Skeletal muscle tissue (tissue), 4 donors: Measurements from ENCODE around the gene ZYX. TPM values are rescaled to one million over a fixed set of nuclear protein-coding genes. Genes with fewer than 3 reads are reported as not detected.
"Not testable (repeated sequence)": the region's sequence is repeated elsewhere in the genome, so short reads cannot be mapped to it uniquely, and the experiment has no call there.

ENCODE experiments used
- H3K27ac ChIP-seq: one replicate; pipeline ENCODE4 v1.7.0; 2013; ENCODE audit warnings: mild to moderate bottlenecking, low read depth, low read length, inconsistent platforms
- H3K27me3 ChIP-seq, 3 donors: one replicate each; pipeline ENCODE4 v1.7.0; 2013; ENCODE audit warnings: low read length in 3 of 3; ENCODE audit not compliant: control insufficient read depth in 3 of 3, insufficient read depth in 3 of 3
- H3K36me3 ChIP-seq, 3 donors: one replicate each; pipeline ENCODE4 v1.7.0; 2013; ENCODE audit warnings: low read length in 3 of 3; ENCODE audit not compliant: control insufficient read depth in 3 of 3, insufficient read depth in 3 of 3
- H3K4me1 ChIP-seq, 3 donors: one replicate each; pipeline ENCODE4 v1.7.0; 2013; ENCODE audit warnings: low read length in 3 of 3, mild to moderate bottlenecking in 3 of 3; ENCODE audit not compliant: control insufficient read depth in 3 of 3, insufficient read depth in 3 of 3
- H3K4me3 ChIP-seq, 3 donors: one replicate each; pipeline ENCODE4 v1.7.0; 2013; ENCODE audit warnings: low read length in 3 of 3
- H3K9ac ChIP-seq, 3 donors: one replicate each; pipeline ENCODE4 v1.7.0; 2013; ENCODE audit warnings: low read length in 3 of 3, mild to moderate bottlenecking in 3 of 3, moderate library complexity in 2 of 3, low read depth in 1 of 3
- H3K9me3 ChIP-seq, 3 donors: one replicate each; pipeline ENCODE4 v1.7.0; 2013; ENCODE audit warnings: low read length in 3 of 3; ENCODE audit not compliant: control insufficient read depth in 3 of 3
- total RNA-seq: library from RNA; depleted of rRNA; stranded (reverse); fragments of >200 nt; gene quantifications from one replicate; pipeline ENCODE4 v1.2.3, GENCODE V29; 2014
- donor health status: Osteomylitis.

The ZYX gene
- total RNA-seq, 1 donor from 2014 or later = 17.7 TPM

- Histone ChIP-seq H3K4me3 (no peak overlapping the region), H3K9ac (no peak overlapping the region), H3K27me3 (peaks cover 0 to 5% (median 0%) of the 10 kb centered on the region in 3 donors), H3K27ac (no peak overlapping the region), H3K4me1 (peaks cover 3 to 8% (median 7%) of the 10 kb centered on the region in 3 donors), H3K36me3 (no peaks in the 10 kb centered on the region), H3K9me3 (no peaks in the 10 kb centered on the region)
Measured at GRCh38 chr7:143407287-143408251, 26.4 kb downstream of the ZYX start.

GRCh38 chr7:143408252-143408685 is 27.1 kb downstream of the ZYX start:
- no peaks in the 10 kb centered on the region for H3K36me3 ChIP-seq
- H3K9ac ChIP-seq = no peak overlapping the region
- peaks cover 3 to 8% (median 7%) of the 10 kb centered on the region in 3 donors for H3K4me1 ChIP-seq
- peaks cover 0 to 5% (median 0%) of the 10 kb centered on the region in 3 donors for H3K27me3 ChIP-seq
- no peak overlapping the region for H3K4me3 ChIP-seq
- no peaks in the 10 kb centered on the region for H3K9me3 ChIP-seq
- H3K27ac ChIP-seq = no peak overlapping the region

GRCh38 chr7:143408686-143409561 is 27.8 kb downstream of the ZYX start, which contains the start of gene EPHA1:
Gene EPHA1 (minus strand): TSS chr7:143408856. CDS start chr7:143408805, 51 bp downstream.
- no peak within 1 kb of the TSS for H3K27ac ChIP-seq
- H3K4me3 ChIP-seq = no peak within 1 kb of the TSS
- H3K27me3 ChIP-seq = peaks cover 0 to 5% (median 0%) of the 10 kb centered on the region in 3 donors
- peaks cover 3 to 8% (median 7%) of the 10 kb centered on the region in 3 donors for H3K4me1 ChIP-seq
- H3K9me3 ChIP-seq = no peaks in the 10 kb centered on the region
- no peaks in the 10 kb centered on the region for H3K36me3 ChIP-seq
- H3K9ac ChIP-seq = no peak within 1 kb of the TSS

GRCh38 chr7:143410521-143411004 is 29.4 kb downstream of the ZYX start:
- H3K4me1 ChIP-seq = peaks cover 3 to 7% (median 6%) of the 10 kb centered on the region in 3 donors
- no peak overlapping the region for H3K27ac ChIP-seq
- peaks cover 0 to 5% (median 0%) of the 10 kb centered on the region in 3 donors for H3K27me3 ChIP-seq
- no peak overlapping the region for H3K4me3 ChIP-seq
- no peaks in the 10 kb centered on the region for H3K9me3 ChIP-seq
- H3K36me3 ChIP-seq = no peaks in the 10 kb centered on the region
- H3K9ac ChIP-seq = no peak overlapping the region

- Histone ChIP-seq H3K4me3 (no peak overlapping the region), H3K9me3 (no peaks in the 10 kb centered on the region), H3K4me1 (peaks cover 3 to 7% (median 6%) of the 10 kb centered on the region in 3 donors), H3K27me3 (peaks cover 0 to 5% (median 0%) of the 10 kb centered on the region in 3 donors), H3K27ac (no peak overlapping the region), H3K36me3 (no peaks in the 10 kb centered on the region), H3K9ac (no peak overlapping the region)
Measured at GRCh38 chr7:143411976-143412708, 31.0 kb downstream of the ZYX start.

GRCh38 chr7:143413123-143413522 is 32.0 kb downstream of the ZYX start:
- peaks cover 3 to 6% (median 3%) of the 10 kb centered on the region in 3 donors for H3K4me1 ChIP-seq

GRCh38 chr7:143415209-143415608 is 34.1 kb downstream of the ZYX start:
- not testable (repeated sequence) for H3K27ac ChIP-seq, H3K36me3 ChIP-seq, H3K27me3 ChIP-seq, H3K4me3 ChIP-seq, H3K9ac ChIP-seq, H3K4me1 ChIP-seq, H3K9me3 ChIP-seq

More at GRCh38 chr7:143413123-143413522, 32.0 kb downstream of the ZYX start:
- H3K27ac ChIP-seq = no peak overlapping the region
- no peaks in the 10 kb centered on the region for H3K9me3 ChIP-seq
- peaks cover 0 to 5% (median 0%) of the 10 kb centered on the region in 3 donors for H3K27me3 ChIP-seq
- H3K9ac ChIP-seq = no peak overlapping the region
- no peak overlapping the region for H3K4me3 ChIP-seq
- H3K36me3 ChIP-seq = no peaks in the 10 kb centered on the region

GRCh38 chr7:143415742-143416397 is 34.7 kb downstream of the ZYX start:
- Histone ChIP-seq H3K9ac (no peak overlapping the region), H3K4me1 (no peaks in the 10 kb centered on the region), H3K27ac (no peak overlapping the region), H3K4me3 (no peak overlapping the region), H3K9me3 (no peaks in the 10 kb centered on the region), H3K36me3 (no peaks in the 10 kb centered on the region), H3K27me3 (no peaks in the 10 kb centered on the region)
